ENCODE measurements around the gene ANKMY1.

DNA sequence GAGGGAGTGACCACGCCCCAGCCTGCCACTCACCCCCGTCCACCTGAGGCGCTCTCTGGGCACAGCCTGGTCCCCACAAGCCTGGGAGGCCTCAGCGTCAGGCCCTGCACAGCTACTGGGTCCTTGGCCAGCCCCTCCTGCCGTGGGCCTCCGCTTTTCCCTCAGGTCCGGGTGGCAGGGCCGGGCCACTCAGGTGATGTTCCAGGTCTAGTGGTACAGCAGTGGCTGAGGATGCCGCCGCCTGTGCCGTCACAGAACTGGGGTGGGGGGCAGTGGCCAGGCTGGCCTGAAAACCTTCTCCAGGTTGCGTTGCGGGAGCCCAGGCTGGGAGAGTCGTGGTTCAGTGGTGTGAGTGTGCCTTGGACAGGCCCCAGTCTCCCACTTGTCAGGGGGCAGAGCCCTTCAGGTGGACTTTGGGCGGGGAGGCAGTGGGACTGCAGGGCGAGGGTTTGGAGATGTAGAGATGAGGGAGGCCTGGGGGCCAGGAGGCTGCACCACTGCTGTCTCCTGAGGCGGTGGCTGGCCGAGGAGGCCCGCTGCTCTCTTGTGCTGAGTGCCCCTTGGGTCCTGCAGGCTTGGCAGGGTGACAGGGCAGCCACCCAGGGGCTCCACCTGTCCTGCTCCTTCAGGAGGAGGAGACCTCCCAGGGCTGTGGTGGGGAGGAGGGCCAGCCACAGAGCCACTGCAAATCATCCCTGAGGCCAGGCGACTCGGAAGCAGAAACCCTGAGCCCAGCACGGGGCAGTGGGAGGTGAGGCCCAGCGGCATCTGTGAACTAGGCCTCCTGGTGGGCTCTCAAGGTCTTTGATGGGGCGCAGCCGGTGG, 114.7 kb downstream of the ANKMY1 start:
- TF ChIP-seq, protein P1, sequence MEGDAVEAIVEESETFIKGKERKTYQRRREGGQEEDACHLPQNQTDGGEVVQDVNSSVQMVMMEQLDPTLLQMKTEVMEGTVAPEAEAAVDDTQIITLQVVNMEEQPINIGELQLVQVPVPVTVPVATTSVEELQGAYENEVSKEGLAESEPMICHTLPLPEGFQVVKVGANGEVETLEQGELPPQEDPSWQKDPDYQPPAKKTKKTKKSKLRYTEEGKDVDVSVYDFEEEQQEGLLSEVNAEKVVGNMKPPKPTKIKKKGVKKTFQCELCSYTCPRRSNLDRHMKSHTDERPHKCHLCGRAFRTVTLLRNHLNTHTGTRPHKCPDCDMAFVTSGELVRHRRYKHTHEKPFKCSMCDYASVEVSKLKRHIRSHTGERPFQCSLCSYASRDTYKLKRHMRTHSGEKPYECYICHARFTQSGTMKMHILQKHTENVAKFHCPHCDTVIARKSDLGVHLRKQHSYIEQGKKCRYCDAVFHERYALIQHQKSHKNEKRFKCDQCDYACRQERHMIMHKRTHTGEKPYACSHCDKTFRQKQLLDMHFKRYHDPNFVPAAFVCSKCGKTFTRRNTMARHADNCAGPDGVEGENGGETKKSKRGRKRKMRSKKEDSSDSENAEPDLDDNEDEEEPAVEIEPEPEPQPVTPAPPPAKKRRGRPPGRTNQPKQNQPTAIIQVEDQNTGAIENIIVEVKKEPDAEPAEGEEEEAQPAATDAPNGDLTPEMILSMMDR (IDR thresholded peaks at IDR 0.05), result no peak
- no peak for TF ChIP-seq POLR2A (IDR thresholded peaks at IDR 0.05)

Data from lower leg skin (tissue), 3 donors.